ENCODE measurements around the gene PTAFR.

Gene PTAFR

GRCh38 chr1:28159680-28160079 is 16.8 kb downstream of the PTAFR start:
- Histone ChIP-seq H4K91ac (ENCODE audit: low read length) (no peak overlapping the region), H3K18ac (ENCODE audit: low read depth in 1 of 2, low read length in 2 of 2) (no peak overlapping the region), H2BK5ac (ENCODE audit: low read depth, low read length, poor library complexity, severe bottlenecking) (no peak overlapping the region), H3K4ac (ENCODE audit: low read depth in 1 of 2, low read length in 2 of 2) (no peak overlapping the region), H3K4me1 (ENCODE audit: control insufficient read depth, insufficient read depth, low read depth, low read length) (peaks cover 1% of the 10 kb centered on the region), H3K9me3 (ENCODE audit: control insufficient read depth, low read length) (no peaks in the 10 kb centered on the region), H2AFZ (ENCODE audit: low read depth, low read length) (no peak overlapping the region), H3K9ac (ENCODE audit: low read length) (no peak overlapping the region), H3K14ac (ENCODE audit: low read length in 2 of 2) (no peak overlapping the region), H3K23ac (ENCODE audit: low read length in 2 of 2) (no peak overlapping the region), H3K4me2 (ENCODE audit: low read length, poor library complexity, severe bottlenecking) (no peak overlapping the region), H3K27me3 (ENCODE audit: control insufficient read depth in 1 of 2, insufficient read depth in 1 of 2, low read length in 2 of 2) (no peaks in the 10 kb centered on the region), H4K8ac (ENCODE audit: low read length) (no peak overlapping the region), H2AK5ac (ENCODE audit: low read length, severe bottlenecking) (no peak overlapping the region), H3K79me1 (replicated peaks; ENCODE audit: low read length, poor library complexity, severe bottlenecking) (no peaks in the 10 kb centered on the region), H3K36me3 (ENCODE audit: control insufficient read depth in 1 of 2, insufficient read depth in 2 of 2, low read depth in 1 of 2, low read length in 2 of 2) (no peaks in the 10 kb centered on the region), H3K27ac (ENCODE audit: low read length, poor library complexity, severe bottlenecking) (no peak overlapping the region), H2BK120ac (ENCODE audit: low read depth, low read length) (no peak overlapping the region), H3K4me3 (ENCODE audit: insufficient read depth in 1 of 2, low read depth in 1 of 2, low read length in 2 of 2) (no peak overlapping the region), H2BK15ac (ENCODE audit: low read depth, poor library complexity, severe bottlenecking) (no peak overlapping the region), H2BK12ac (ENCODE audit: low read length in 2 of 2) (no peak overlapping the region)
- DNase-seq = no peak
- 95% methylated on average over 6 of the region's 7 CpGs for WGBS

GRCh38 chr1:28159243-28159642 is 17.2 kb downstream of the PTAFR start:
- H3K4me2 ChIP-seq (ENCODE audit: low read length, poor library complexity, severe bottlenecking) = no peak overlapping the region
- no peak overlapping the region for H3K23ac ChIP-seq (ENCODE audit: low read length in 2 of 2)
- no peak overlapping the region for H3K4me3 ChIP-seq (ENCODE audit: insufficient read depth in 1 of 2, low read depth in 1 of 2, low read length in 2 of 2)
- no peak overlapping the region for H2BK15ac ChIP-seq (ENCODE audit: low read depth, poor library complexity, severe bottlenecking)
- no peak overlapping the region for H2AK5ac ChIP-seq (ENCODE audit: low read length, severe bottlenecking)
- no peak overlapping the region for H4K8ac ChIP-seq (ENCODE audit: low read length)
- H2AFZ ChIP-seq (ENCODE audit: low read depth, low read length) = no peak overlapping the region
- no peak overlapping the region for H3K18ac ChIP-seq (ENCODE audit: low read depth in 1 of 2, low read length in 2 of 2)
- H3K79me1 ChIP-seq (replicated peaks; ENCODE audit: low read length, poor library complexity, severe bottlenecking) = no peaks in the 10 kb centered on the region
- no peak overlapping the region for H3K4ac ChIP-seq (ENCODE audit: low read depth in 1 of 2, low read length in 2 of 2)
- H3K36me3 ChIP-seq (ENCODE audit: control insufficient read depth in 1 of 2, insufficient read depth in 2 of 2, low read depth in 1 of 2, low read length in 2 of 2) = no peaks in the 10 kb centered on the region
- no peak overlapping the region for H3K14ac ChIP-seq (ENCODE audit: low read length in 2 of 2)
- peaks cover 1% of the 10 kb centered on the region for H3K4me1 ChIP-seq (ENCODE audit: control insufficient read depth, insufficient read depth, low read depth, low read length)
- H3K9me3 ChIP-seq (ENCODE audit: control insufficient read depth, low read length) = no peaks in the 10 kb centered on the region
- H2BK12ac ChIP-seq (ENCODE audit: low read length in 2 of 2) = no peak overlapping the region
- H2BK120ac ChIP-seq (ENCODE audit: low read depth, low read length) = no peak overlapping the region
- H4K91ac ChIP-seq (ENCODE audit: low read length) = no peak overlapping the region
- 100% methylated on average over 3 of the region's 4 CpGs for WGBS
- no peak overlapping the region for H3K27ac ChIP-seq (ENCODE audit: low read length, poor library complexity, severe bottlenecking)
- no peak overlapping the region for H3K9ac ChIP-seq (ENCODE audit: low read length)
- no peak overlapping the region for H2BK5ac ChIP-seq (ENCODE audit: low read depth, low read length, poor library complexity, severe bottlenecking)
- no peak for DNase-seq
- no peaks in the 10 kb centered on the region for H3K27me3 ChIP-seq (ENCODE audit: control insufficient read depth in 1 of 2, insufficient read depth in 1 of 2, low read length in 2 of 2)

GRCh38 chr1:28157894-28158293 is 18.6 kb downstream of the PTAFR start:
- Histone ChIP-seq H3K18ac (ENCODE audit: low read depth in 1 of 2, low read length in 2 of 2) (no peak overlapping the region), H4K91ac (ENCODE audit: low read length) (no peak overlapping the region), H3K79me1 (replicated peaks; ENCODE audit: low read length, poor library complexity, severe bottlenecking) (no peaks in the 10 kb centered on the region), H3K4ac (ENCODE audit: low read depth in 1 of 2, low read length in 2 of 2) (no peak overlapping the region), H4K8ac (ENCODE audit: low read length) (no peak overlapping the region), H2BK15ac (ENCODE audit: low read depth, poor library complexity, severe bottlenecking) (no peak overlapping the region), H3K23ac (ENCODE audit: low read length in 2 of 2) (no peak overlapping the region), H3K4me3 (ENCODE audit: insufficient read depth in 1 of 2, low read depth in 1 of 2, low read length in 2 of 2) (no peak overlapping the region), H2AK5ac (ENCODE audit: low read length, severe bottlenecking) (no peak overlapping the region), H2AFZ (ENCODE audit: low read depth, low read length) (no peak overlapping the region), H3K4me2 (ENCODE audit: low read length, poor library complexity, severe bottlenecking) (no peak overlapping the region), H3K36me3 (ENCODE audit: control insufficient read depth in 1 of 2, insufficient read depth in 2 of 2, low read depth in 1 of 2, low read length in 2 of 2) (no peaks in the 10 kb centered on the region), H3K4me1 (ENCODE audit: control insufficient read depth, insufficient read depth, low read depth, low read length) (peaks cover 1% of the 10 kb centered on the region), H3K9me3 (ENCODE audit: control insufficient read depth, low read length) (no peaks in the 10 kb centered on the region), H3K27ac (ENCODE audit: low read length, poor library complexity, severe bottlenecking) (no peak overlapping the region), H2BK120ac (ENCODE audit: low read depth, low read length) (no peak overlapping the region), H2BK5ac (ENCODE audit: low read depth, low read length, poor library complexity, severe bottlenecking) (no peak overlapping the region), H3K14ac (ENCODE audit: low read length in 2 of 2) (no peak overlapping the region), H3K9ac (ENCODE audit: low read length) (no peak overlapping the region), H3K27me3 (ENCODE audit: control insufficient read depth in 1 of 2, insufficient read depth in 1 of 2, low read length in 2 of 2) (no peaks in the 10 kb centered on the region), H2BK12ac (ENCODE audit: low read length in 2 of 2) (no peak overlapping the region)
- 98% methylated on average over 8 of the region's 8 CpGs for WGBS
- no peak for DNase-seq

- 100% methylated on average over 3 of the region's 4 CpGs for WGBS
- Histone ChIP-seq H3K4me2 (ENCODE audit: low read length, poor library complexity, severe bottlenecking) (no peak overlapping the region), H4K8ac (ENCODE audit: low read length) (no peak overlapping the region), H3K23ac (ENCODE audit: low read length in 2 of 2) (no peak overlapping the region), H3K36me3 (ENCODE audit: control insufficient read depth in 1 of 2, insufficient read depth in 2 of 2, low read depth in 1 of 2, low read length in 2 of 2) (no peaks in the 10 kb centered on the region), H3K14ac (ENCODE audit: low read length in 2 of 2) (peak overlapping the region in 1 of 2 experiments; percentile 1), H2BK120ac (ENCODE audit: low read depth, low read length) (no peak overlapping the region), H3K4me1 (ENCODE audit: control insufficient read depth, insufficient read depth, low read depth, low read length) (peaks cover 1% of the 10 kb centered on the region), H3K9ac (ENCODE audit: low read length) (no peak overlapping the region), H3K4me3 (ENCODE audit: insufficient read depth in 1 of 2, low read depth in 1 of 2, low read length in 2 of 2) (no peak overlapping the region), H3K18ac (ENCODE audit: low read depth in 1 of 2, low read length in 2 of 2) (no peak overlapping the region), H3K27me3 (ENCODE audit: control insufficient read depth in 1 of 2, insufficient read depth in 1 of 2, low read length in 2 of 2) (no peaks in the 10 kb centered on the region), H2BK5ac (ENCODE audit: low read depth, low read length, poor library complexity, severe bottlenecking) (no peak overlapping the region), H2BK15ac (ENCODE audit: low read depth, poor library complexity, severe bottlenecking) (no peak overlapping the region), H3K4ac (ENCODE audit: low read depth in 1 of 2, low read length in 2 of 2) (no peak overlapping the region), H2AK5ac (ENCODE audit: low read length, severe bottlenecking) (no peak overlapping the region), H3K27ac (ENCODE audit: low read length, poor library complexity, severe bottlenecking) (no peak overlapping the region), H3K9me3 (ENCODE audit: control insufficient read depth, low read length) (no peaks in the 10 kb centered on the region), H3K79me1 (replicated peaks; ENCODE audit: low read length, poor library complexity, severe bottlenecking) (no peaks in the 10 kb centered on the region), H2AFZ (ENCODE audit: low read depth, low read length) (no peak overlapping the region), H2BK12ac (ENCODE audit: low read length in 2 of 2) (peak overlapping the region in 1 of 2 experiments; percentile 51), H4K91ac (ENCODE audit: low read length) (no peak overlapping the region)
- no peak for DNase-seq
Measured at GRCh38 chr1:28156821-28157220, 19.7 kb downstream of the PTAFR start.
